SU-DHL-6 (cell line): ENCODE results near the gene MEF2D.

ENCODE experiments used
- H2AFZ ChIP-seq: fragments of 200-600 bp; sonication (generic); 2 replicates; pipeline ENCODE4 v1.6.1; 2014; ENCODE audit warnings: low read depth, mild to moderate bottlenecking, moderate library complexity, mixed read lengths, antibody characterized with exemption, low read length; ENCODE audit not compliant: severe bottlenecking
- H3F3A ChIP-seq: fragments of 200-600 bp; shearing (Covaris generic); 2 replicates; pipeline ENCODE4 v1.6.0; 2016; ENCODE audit warnings: antibody characterized with exemption, mild to moderate bottlenecking; ENCODE audit not compliant: insufficient read depth
- H3K27ac ChIP-seq: fragments of 200-600 bp; sonication (generic); 2 replicates; pipeline ENCODE4 v1.5.1; 2016; ENCODE audit warnings: low read depth, mild to moderate bottlenecking, low read length, moderate library complexity, mixed read lengths
- H3K27me3 ChIP-seq: fragments of 200-600 bp; sonication (generic), shearing (Covaris generic); 2 replicates; pipeline ENCODE4 v1.6.0; 2014; ENCODE audit warnings: mild to moderate bottlenecking, low read length
- H3K36me3 ChIP-seq: fragments of 200-600 bp; sonication (generic); 2 replicates; pipeline ENCODE4 v1.6.1; 2014; ENCODE audit warnings: mild to moderate bottlenecking, low read length, mixed read lengths
- H3K4me2 ChIP-seq: fragments of 300-600, 200-600 bp; shearing (Covaris generic), sonication (generic); 2 replicates; pipeline ENCODE4 v1.6.0; 2014; ENCODE audit warnings: low read length, low read depth, mild to moderate bottlenecking; ENCODE audit not compliant: poor library complexity, severe bottlenecking
- H3K4me3 ChIP-seq: fragments of 200-600 bp; sonication (generic); 2 replicates; pipeline ENCODE4 v1.5.1; 2014; ENCODE audit warnings: antibody characterized with exemption, low read length, mild to moderate bottlenecking, mixed read lengths; ENCODE audit not compliant: insufficient read depth, poor library complexity, severe bottlenecking
- H3K79me2 ChIP-seq: fragments of 200-600 bp; sonication (generic); 2 replicates; pipeline ENCODE4 v1.6.1; 2014; ENCODE audit warnings: mild to moderate bottlenecking, low read length, moderate library complexity; ENCODE audit not compliant: insufficient read depth
- H3K9ac ChIP-seq: fragments of 200-600 bp; sonication (generic); 2 replicates; pipeline ENCODE4 v1.7.0; 2014; ENCODE audit warnings: mild to moderate bottlenecking, low read length
- H3K9me2 ChIP-seq: fragments of 200-600 bp; sonication (generic); replicated peaks from 2 replicates; pipeline ENCODE4 v1.6.1; 2014; ENCODE audit warnings: low read length; ENCODE audit not compliant: insufficient read depth
- H3K9me3 ChIP-seq: fragments of 200-600 bp; sonication (generic); 2 replicates; pipeline ENCODE4 v1.6.1; 2014; ENCODE audit warnings: low read length, mixed read lengths; ENCODE audit not compliant: insufficient read depth
- H4K20me1 ChIP-seq: fragments of 200-600 bp; sonication (generic); 2 replicates; pipeline ENCODE4 v1.6.1; 2014; ENCODE audit warnings: low read depth, mild to moderate bottlenecking, antibody characterized with exemption, low read length, moderate library complexity, mixed read lengths
- EZH2phosphoT487 ChIP-seq: fragments of 200-600 bp; sonication (generic), shearing (Covaris generic); conservative IDR thresholded peaks from 2 replicates; pipeline ENCODE4 v1.6.1; 2018; ENCODE audit warnings: mild to moderate bottlenecking, antibody characterized with exemption, low read length, moderate library complexity, mixed read lengths
- TF ChIP-seq, protein P1 (sequence below): fragments of 200-600 bp; sonication (generic); IDR thresholded peaks from one replicate; pipeline ENCODE4 v1.5.1; 2017; ENCODE audit warnings: antibody characterized with exemption, mild to moderate bottlenecking, low read length, moderate library complexity; ENCODE audit not compliant: insufficient read depth, poor library complexity, severe bottlenecking

MEF2D gene

DNA sequence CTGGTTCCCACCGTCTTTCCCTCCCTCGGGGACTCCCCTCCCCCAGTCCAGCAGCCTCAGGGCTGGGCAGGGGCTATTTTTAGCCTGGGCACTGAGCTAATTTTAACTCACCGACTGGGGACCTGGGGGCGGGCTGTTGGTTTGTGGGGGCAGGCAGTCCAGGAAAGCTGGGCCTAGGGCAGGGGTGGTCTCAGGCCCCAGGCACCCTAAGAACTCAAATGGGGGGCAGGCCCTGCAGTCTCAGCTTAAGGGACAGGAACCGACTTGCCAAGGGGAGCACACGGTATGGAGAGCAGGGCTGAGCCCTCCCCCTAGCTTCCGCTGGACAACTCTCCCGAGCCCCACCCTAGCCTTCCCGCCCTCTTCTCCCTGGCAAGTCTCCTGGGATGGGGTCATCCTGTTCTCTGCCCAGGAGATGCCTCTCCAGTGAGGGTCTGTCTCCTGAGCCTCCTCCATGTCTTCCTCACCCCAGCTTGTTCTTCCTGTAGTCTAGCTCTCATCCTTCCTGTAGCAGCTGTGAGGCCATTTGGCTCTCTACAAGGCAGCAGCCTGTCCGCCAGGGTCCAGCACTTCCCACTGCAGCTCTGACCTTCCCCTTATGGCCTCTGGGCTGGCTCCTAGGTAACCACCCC, 10.1 kb downstream of the MEF2D start:
- TF ChIP-seq EZH2phosphoT487 = no peak
- TF ChIP-seq, protein P1, sequence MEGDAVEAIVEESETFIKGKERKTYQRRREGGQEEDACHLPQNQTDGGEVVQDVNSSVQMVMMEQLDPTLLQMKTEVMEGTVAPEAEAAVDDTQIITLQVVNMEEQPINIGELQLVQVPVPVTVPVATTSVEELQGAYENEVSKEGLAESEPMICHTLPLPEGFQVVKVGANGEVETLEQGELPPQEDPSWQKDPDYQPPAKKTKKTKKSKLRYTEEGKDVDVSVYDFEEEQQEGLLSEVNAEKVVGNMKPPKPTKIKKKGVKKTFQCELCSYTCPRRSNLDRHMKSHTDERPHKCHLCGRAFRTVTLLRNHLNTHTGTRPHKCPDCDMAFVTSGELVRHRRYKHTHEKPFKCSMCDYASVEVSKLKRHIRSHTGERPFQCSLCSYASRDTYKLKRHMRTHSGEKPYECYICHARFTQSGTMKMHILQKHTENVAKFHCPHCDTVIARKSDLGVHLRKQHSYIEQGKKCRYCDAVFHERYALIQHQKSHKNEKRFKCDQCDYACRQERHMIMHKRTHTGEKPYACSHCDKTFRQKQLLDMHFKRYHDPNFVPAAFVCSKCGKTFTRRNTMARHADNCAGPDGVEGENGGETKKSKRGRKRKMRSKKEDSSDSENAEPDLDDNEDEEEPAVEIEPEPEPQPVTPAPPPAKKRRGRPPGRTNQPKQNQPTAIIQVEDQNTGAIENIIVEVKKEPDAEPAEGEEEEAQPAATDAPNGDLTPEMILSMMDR = no peak
- Histone ChIP-seq H3K9ac (peak overlapping the region; percentile 66), H3K9me2 (no peaks in the 10 kb centered on the region), H3K27me3 (no peaks in the 10 kb centered on the region), H3K4me2 (peak overlapping the region; percentile 77), H3K36me3 (no peaks in the 10 kb centered on the region), H4K20me1 (no peaks in the 10 kb centered on the region), H3K79me2 (peaks cover 91% of the 10 kb centered on the region), H3F3A (peaks cover 50% of the 10 kb centered on the region), H3K4me3 (peak overlapping the region; percentile 23), H2AFZ (no peak overlapping the region), H3K9me3 (no peaks in the 10 kb centered on the region), H3K27ac (peak overlapping the region; percentile 98)

DNA sequence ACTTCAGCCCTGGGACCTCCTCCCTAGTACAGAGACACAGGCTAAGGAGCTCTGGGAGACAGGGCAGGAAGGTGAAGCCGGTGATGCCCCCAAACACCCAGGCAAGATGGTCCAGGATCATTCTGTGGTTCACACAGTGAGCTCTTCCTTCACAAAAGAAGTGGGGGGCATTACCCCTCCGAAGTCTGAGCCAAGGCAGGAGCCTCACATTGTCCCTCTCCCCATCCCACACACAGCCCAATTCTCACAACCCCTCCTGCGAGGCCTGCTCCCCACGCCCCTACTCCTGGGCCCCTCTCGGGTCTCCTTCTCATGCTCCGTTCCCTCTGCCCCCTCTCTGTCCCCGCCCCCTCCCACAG, 10.7 kb downstream of the MEF2D start:
- Histone ChIP-seq H3K4me2 (peak overlapping the region; percentile 77), H3K27ac (peak overlapping the region; percentile 98), H3F3A (peaks cover 45% of the 10 kb centered on the region), H2AFZ (no peak overlapping the region), H3K9me3 (no peaks in the 10 kb centered on the region), H3K79me2 (peaks cover 91% of the 10 kb centered on the region), H3K36me3 (no peaks in the 10 kb centered on the region), H3K9me2 (no peaks in the 10 kb centered on the region), H3K4me3 (peak overlapping the region; percentile 23), H3K27me3 (no peaks in the 10 kb centered on the region), H3K9ac (peak overlapping the region; percentile 66), H4K20me1 (no peaks in the 10 kb centered on the region)
- no peak for TF ChIP-seq EZH2phosphoT487
- TF ChIP-seq, protein P1 = no peak

DNA sequence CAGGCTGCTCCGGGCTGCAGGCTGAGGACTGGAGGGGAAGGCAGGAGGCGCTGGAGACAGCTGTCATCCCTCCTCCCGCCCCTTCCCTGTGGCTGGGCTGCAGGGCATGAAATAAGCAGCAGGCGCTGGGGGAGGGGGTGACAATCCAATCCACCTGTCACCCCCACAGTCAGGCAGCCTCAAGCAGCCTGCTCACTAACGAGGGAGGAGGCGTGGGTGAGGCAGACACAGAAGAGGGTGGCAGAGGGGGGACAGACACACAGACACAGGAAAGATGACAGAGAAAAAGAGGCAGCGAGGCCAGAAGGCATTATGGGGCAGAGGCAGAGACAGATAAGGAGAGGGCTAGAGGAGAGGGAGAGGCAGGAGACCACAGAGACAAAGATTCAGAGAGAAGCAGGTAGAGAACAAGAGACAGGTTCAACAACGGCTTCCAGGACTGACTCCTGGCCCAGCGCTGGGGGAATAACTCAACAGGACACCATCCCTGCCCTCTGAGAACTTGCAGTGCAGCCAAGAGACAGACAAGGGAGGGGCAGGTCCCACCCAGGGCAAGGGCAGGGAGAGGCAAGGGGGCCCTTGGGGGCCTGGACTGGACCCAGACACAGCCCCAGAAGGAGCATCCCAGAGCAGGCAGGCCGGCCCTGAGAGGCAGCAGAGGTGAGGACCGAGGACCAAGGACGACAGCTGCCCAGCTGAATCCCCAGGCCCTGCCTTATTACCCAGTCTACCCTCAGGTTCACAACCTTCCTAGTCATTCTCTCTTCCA, 11.2 kb downstream of the MEF2D start:
- no peaks in the 10 kb centered on the region for H3K9me2 ChIP-seq
- no peak overlapping the region for H3K4me3 ChIP-seq
- no peaks in the 10 kb centered on the region for H3K27me3 ChIP-seq
- no peaks in the 10 kb centered on the region for H3K36me3 ChIP-seq
- peaks cover 42% of the 10 kb centered on the region for H3F3A ChIP-seq
- peak overlapping the region; percentile 77 for H3K4me2 ChIP-seq
- TF ChIP-seq EZH2phosphoT487 = no peak
- TF ChIP-seq, protein P1 = no peak
- H3K9me3 ChIP-seq = no peaks in the 10 kb centered on the region
- peak overlapping the region; percentile 66 for H3K9ac ChIP-seq
- no peaks in the 10 kb centered on the region for H4K20me1 ChIP-seq
- no peak overlapping the region for H2AFZ ChIP-seq
- peaks cover 91% of the 10 kb centered on the region for H3K79me2 ChIP-seq
- peak overlapping the region; percentile 98 for H3K27ac ChIP-seq
